Ishikawa (cell line): ENCODE data around the gene TPRA1.

Experiments
- CEBPB ChIP-seq: IDR thresholded peaks from 2 replicates; pipeline ENCODE4 v1.6.1; 2012
- CREB1 ChIP-seq: IDR thresholded peaks from 2 replicates; pipeline ENCODE4 v1.6.1; 2012; ENCODE audit warnings: low read depth
- EGR1 ChIP-seq: IDR thresholded peaks from 2 replicates; pipeline ENCODE4 v1.6.1; 2012
- EP300 ChIP-seq: IDR thresholded peaks from 2 replicates; pipeline ENCODE4 v1.6.1; 2012; ENCODE audit warnings: borderline replicate concordance
- FOXM1 ChIP-seq: IDR thresholded peaks from 2 replicates; pipeline ENCODE4 v1.6.1; 2012; ENCODE audit warnings: low read depth, borderline replicate concordance
- MAX ChIP-seq: IDR thresholded peaks from 2 replicates; pipeline ENCODE4 v1.6.1; 2012
- NFIC ChIP-seq: IDR thresholded peaks from 2 replicates; pipeline ENCODE4 v1.6.1; 2012
- RAD21 ChIP-seq: IDR thresholded peaks from 2 replicates; pipeline ENCODE4 v1.6.1; 2012; ENCODE audit warnings: low read depth
- REST ChIP-seq: IDR thresholded peaks from 2 replicates; pipeline ENCODE4 v1.6.1; 2012; ENCODE audit warnings: low read depth, mild to moderate bottlenecking
- TAF1 ChIP-seq: IDR thresholded peaks from 2 replicates; pipeline ENCODE4 v1.6.1; 2012; ENCODE audit warnings: low read depth, mild to moderate bottlenecking
- TCF12 ChIP-seq: IDR thresholded peaks from 2 replicates; pipeline ENCODE4 v1.6.1; 2012; ENCODE audit warnings: low read depth
- TEAD4 ChIP-seq: IDR thresholded peaks from 2 replicates; pipeline ENCODE4 v1.6.1; 2012
- USF1 ChIP-seq: IDR thresholded peaks from 2 replicates; pipeline ENCODE4 v1.6.1; 2012
- YY1 ChIP-seq: IDR thresholded peaks from 2 replicates; pipeline ENCODE4 v1.6.1; 2012; ENCODE audit warnings: low read depth
- ZBTB7A ChIP-seq: IDR thresholded peaks from 2 replicates; pipeline ENCODE4 v1.6.1; 2012; ENCODE audit warnings: low read depth

TPRA1 gene

GRCh38 chr3:127590593-127591465 is at the start of gene TPRA1:
TSS of gene TPRA1 (minus strand) at chr3:127590733. CDS start at chr3:127580146, 10,587 bp downstream.
- TF ChIP-seq RAD21 (peak; percentile 25; the same call in 1 of the 2 replicates), CREB1 (no peak; the same call in 1 of the 2 replicates), NFIC (no peak; the same call in 1 of the 2 replicates), REST (no peak), CEBPB (peak; percentile 65), EGR1 (no peak), EP300 (peak; percentile 57), TEAD4 (no peak), USF1 (no peak), FOXM1 (no peak), TAF1 (peak; percentile 64; the same call in 1 of the 2 replicates), MAX (peak; percentile 82), ZBTB7A (0 out of 2 replicates have a peak, but pooled peaks have one; percentile 29), YY1 (0 out of 2 replicates have a peak, but pooled peaks have one; percentile 28), TCF12 (no peak; the same call in 1 of the 2 replicates)

GRCh38 chr3:127640042-127640355 is 49.5 kb upstream of the TPRA1 start:
- no peak for TF ChIP-seq EP300
- TF ChIP-seq YY1 = no peak
- TF ChIP-seq RAD21 = no peak
- TF ChIP-seq CEBPB = no peak
- no peak for TF ChIP-seq FOXM1
- no peak for TF ChIP-seq TEAD4
- TF ChIP-seq REST = no peak
- TF ChIP-seq CREB1 = no peak
- no peak for TF ChIP-seq TCF12
- no peak for TF ChIP-seq TAF1
- TF ChIP-seq MAX = no peak
- TF ChIP-seq EGR1 = no peak
- no peak for TF ChIP-seq ZBTB7A
- no peak for TF ChIP-seq USF1
- TF ChIP-seq NFIC = no peak

- no peak for TF ChIP-seq TEAD4
- TF ChIP-seq ZBTB7A = no peak
- no peak for TF ChIP-seq EGR1
- no peak for TF ChIP-seq TAF1
- TF ChIP-seq RAD21 = no peak
Measured at GRCh38 chr3:127639173-127640041, 48.9 kb upstream of the TPRA1 start.

GRCh38 chr3:127637971-127638370 is 47.4 kb upstream of the TPRA1 start:
- TF ChIP-seq TEAD4 = no peak
- TF ChIP-seq CEBPB = no peak
- TF ChIP-seq TAF1 = no peak
- TF ChIP-seq RAD21 = no peak
- TF ChIP-seq ZBTB7A = no peak
- TF ChIP-seq EGR1 = no peak
- TF ChIP-seq EP300 = no peak
- TF ChIP-seq MAX = no peak
- TF ChIP-seq FOXM1 = no peak
- no peak for TF ChIP-seq TCF12
- no peak for TF ChIP-seq REST
